HepG2 (cell line): ENCODE data around the gene TIPIN. TPM values are rescaled to one million over a fixed set of nuclear protein-coding genes. Genes with fewer than 3 reads are reported as not detected.

ENCODE experiments used
- ATAC-seq: fragments of 200-7000 bp; cut with Tn5 transposase; 3 replicates; pipeline ENCODE4 v1.9.1; 2020; ENCODE audit warnings: mild to moderate bottlenecking, moderate library complexity
- BruUV-seq: library from RNA; stranded (reverse); fragments of 400-500 nt; replicated peaks from 2 replicates; lab custom pipeline; 2021; lab: Mats Ljungman, UMichigan
- CTCF ChIA-PET: fragments of 300-600 bp; formaldehyde crosslinking; extraction: SDS; loops from one replicate; lab custom pipeline; 2021; ENCODE audit warnings: low total read pairs, inconsistent platforms, low intra/inter-chr PET ratio; lab: Yijun Ruan, JAX
- POLR2A ChIA-PET: fragments of 350-600 bp; sonication (Branson Sonifier 250); formaldehyde crosslinking; loops from one replicate; lab custom pipeline; 2020; ENCODE audit warnings: antibody characterized with exemption, inconsistent platforms; lab: Yijun Ruan, JAX
- DNase-seq: peaks from one replicate; pipeline ENCODE4 v3.0.0-alpha.2; 2015; ENCODE audit warnings: low spot score
- FAIRE-seq: peaks from 3 replicates; lab custom pipeline; 2011; peaks lifted over from hg19 to GRCh38; lab: Jason Lieb, UNC
- H2AFZ ChIP-seq: one replicate; pipeline ENCODE4 v1.6.1; 2011; ENCODE audit warnings: low read length, inconsistent platforms
- H3K27ac ChIP-seq: fragments of 300-600 bp; 3 replicates; pipeline ENCODE4 v1.8.0; 2011; ENCODE audit warnings: mixed run types, mild to moderate bottlenecking, mixed read lengths, low read length, inconsistent platforms; ENCODE audit not compliant: insufficient read depth; ENCODE audit errors: extremely low read length
- H3K27me3 ChIP-seq, 2 experiments: fragments of 200-600 bp in 1 of 2; 2 replicates in 1 of 2; 3 replicates in 1 of 2; pipeline versions ENCODE4 v1.6.0 to v1.8.0; 2011; ENCODE audit warnings: low read length in 2 of 2, mild to moderate bottlenecking in 2 of 2, moderate library complexity in 2 of 2, inconsistent platforms in 1 of 2; ENCODE audit not compliant: insufficient read depth in 2 of 2, control insufficient read depth in 1 of 2
- H3K36me3 ChIP-seq, 2 experiments: fragments of 200-600 bp in 1 of 2; replicated peaks in 1 of 2; 2 replicates in 1 of 2; 3 replicates in 1 of 2; pipeline versions ENCODE4 v1.5.1 to v1.8.0; 2011; ENCODE audit warnings: low read length in 2 of 2, inconsistent platforms in 1 of 2; ENCODE audit not compliant: insufficient read depth in 2 of 2, control insufficient read depth in 1 of 2
- H3K4me1 ChIP-seq: 2 replicates; pipeline ENCODE4 v1.5.1; 2012; ENCODE audit warnings: low read length, inconsistent platforms; ENCODE audit not compliant: insufficient read depth
- H3K4me2 ChIP-seq: 2 replicates; pipeline ENCODE4 v1.6.0; 2011; ENCODE audit warnings: low read depth, low read length, inconsistent platforms
- H3K4me3 ChIP-seq, 3 experiments: fragments of 200-600 bp in 1 of 3; sonication (generic), shearing (Covaris generic) in 1 of 3; replicated peaks in 1 of 3; 2 replicates each; pipeline ENCODE4 v1.5.1; 2011 to 2016; ENCODE audit warnings: low read length in 3 of 3, inconsistent platforms in 2 of 3, low read depth in 2 of 3, mild to moderate bottlenecking in 2 of 3, control low read depth in 1 of 3, mixed read lengths in 1 of 3; ENCODE audit not compliant: insufficient read depth in 1 of 3
- H3K79me2 ChIP-seq: one replicate; pipeline ENCODE4 v1.6.1; 2011; ENCODE audit warnings: low read length, inconsistent platforms; ENCODE audit not compliant: insufficient read depth
- H3K9ac ChIP-seq: 2 replicates; pipeline ENCODE4 v1.6.0; 2011; ENCODE audit warnings: mild to moderate bottlenecking, low read depth, low read length, inconsistent platforms; ENCODE audit not compliant: insufficient read depth
- H3K9me3 ChIP-seq: 2 replicates; pipeline ENCODE4 v1.5.1; 2012; ENCODE audit warnings: mild to moderate bottlenecking, low read length
- H4K20me1 ChIP-seq: 2 replicates; pipeline ENCODE4 v1.6.0; 2011; ENCODE audit warnings: inconsistent platforms, mild to moderate bottlenecking, low read length, moderate library complexity; ENCODE audit not compliant: insufficient read depth
- CEBPB ChIP-seq: IDR thresholded peaks from 2 replicates; pipeline ENCODE4 v1.6.1; 2011; ENCODE audit warnings: low read depth, low read length, improper control_type of control experiment, borderline replicate concordance
- MED1 ChIP-seq: sonication (generic); formaldehyde crosslinking; IDR thresholded peaks from 2 replicates; pipeline ENCODE4 v1.4.0; 2020; ENCODE audit warnings: missing genetic modification reagents
- PHF21A ChIP-seq: sonication (generic); formaldehyde crosslinking; IDR thresholded peaks from 2 replicates; pipeline ENCODE4 v1.5.0; 2020; ENCODE audit warnings: mild to moderate bottlenecking, missing genetic modification reagents
- PITX1 ChIP-seq: sonication (generic); formaldehyde crosslinking; IDR thresholded peaks from 2 replicates; pipeline ENCODE4 v1.5.1; 2020; ENCODE audit warnings: mild to moderate bottlenecking, missing genetic modification reagents
- ZNF121 ChIP-seq: sonication (generic); formaldehyde crosslinking; IDR thresholded peaks from 2 replicates; pipeline ENCODE4 v1.5.0; 2020; ENCODE audit warnings: mild to moderate bottlenecking, missing genetic modification reagents
- ZNF282 ChIP-seq: fragments of 450-650 bp; IDR thresholded peaks from 2 replicates; pipeline ENCODE4 v1.6.1; 2018; ENCODE audit not compliant: partially characterized antibody
- ZNF354B ChIP-seq: sonication (generic); formaldehyde crosslinking; IDR thresholded peaks from 2 replicates; pipeline ENCODE4 v1.8.0; 2022; ENCODE audit warnings: mild to moderate bottlenecking, missing genetic modification reagents
- ZZZ3 ChIP-seq: sonication (generic); formaldehyde crosslinking; IDR thresholded peaks from 2 replicates; pipeline ENCODE4 v1.4.0; 2020; ENCODE audit warnings: missing genetic modification reagents, mild to moderate bottlenecking, borderline replicate concordance
- WGBS: methylation state at CpG from one replicate; pipeline ENCODE4 v1.1.6; 2017; ENCODE audit warnings: low lambda C conversion rate; 5-methylcytosine and 5-hydroxymethylcytosine counted together
- in situ Hi-C: cut with HindIII; loops from 2 replicates; pipeline ENCODE4 v1.10.0; 2017; ENCODE audit warnings: low pct_unique_long_range_greater_than_20kb; ENCODE audit not compliant: extremely low pct_ligation_motif_present
- intact Hi-C: fragments of 100-400 bp; cut with micrococcal nuclease; formaldehyde crosslinking; loops from one replicate; pipeline ENCODE4 v1.10.0; 2022; ENCODE audit not compliant: unreplicated experiment
- polyA plus RNA-seq, 8 experiments: library from polyadenylated mRNA; depleted of rRNA in 3 of 8; stranded (reverse) in 7 of 8; unstranded in 1 of 8; fragments of >200 nt; fragmentation: Illumina TruSeq in 4 of 8; extraction: Trizol in 4 of 8; gene quantifications; 2 replicates each; pipeline versions ENCODE4 v1.2.1 to v1.2.3, GENCODE V29; 2011 to 2016; ENCODE audit warnings: low read depth in 4 of 8, missing spikeins in 1 of 8, mixed read lengths in 1 of 8; ENCODE audit not compliant: insufficient read depth in 1 of 8
- total RNA-seq, 5 experiments: library from RNA; depleted of rRNA; stranded (reverse); fragments of >200 nt; fragmentation: Illumina TruSeq; extraction: Trizol; gene quantifications; 2 replicates each; pipeline ENCODE4 v1.2.3, GENCODE V29; 2016; ENCODE audit warnings: low read depth in 1 of 5
- TF ChIP-seq, protein P1 (sequence below): IDR thresholded peaks from 2 replicates; pipeline ENCODE4 v1.6.1; 2016; ENCODE audit warnings: missing compliant biosample characterization, missing genetic modification reagents, borderline replicate concordance

TIPIN gene
- total and polyA plus RNA-seq, 2 of the 13 experiments (the other 11 are each of a cell fraction or from before 2014, with no cell fraction given): 2.7 to 28.6 TPM

DNA sequence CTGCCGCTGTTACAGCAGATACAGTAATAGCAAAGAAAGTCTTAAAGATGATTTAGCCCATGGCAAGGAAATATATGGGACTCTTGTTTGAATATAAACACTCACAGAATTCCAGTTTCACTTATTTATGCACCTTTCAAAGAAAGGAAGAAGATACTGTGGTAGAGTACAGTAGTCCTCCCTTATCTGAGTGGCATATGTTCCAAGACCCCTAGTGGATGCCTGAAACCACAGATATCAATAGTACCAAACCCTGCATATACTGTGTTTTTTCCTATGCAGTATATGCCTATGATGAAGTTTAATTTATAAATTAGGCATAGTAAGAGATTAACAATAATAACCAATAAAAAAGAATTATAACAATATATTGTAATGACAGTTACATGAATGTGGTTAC lies 38.4 kb upstream of the TIPIN start:
- ChIA-PET POLR2A (no interaction called here), CTCF (no interaction called here)
- Histone ChIP-seq H3K9ac (no peak overlapping the region), H3K36me3 (peaks cover 5 to 30% of the 10 kb centered on the region in 2 experiments; a peak in 4 of 5 replicates), H3K27me3 (no peaks in the 10 kb centered on the region), H3K9me3 (no peaks in the 10 kb centered on the region), H3K4me2 (no peak overlapping the region), H3K4me3 (no peak overlapping the region), H4K20me1 (peaks cover 27% of the 10 kb centered on the region), H3K79me2 (peaks cover 79% of the 10 kb centered on the region), H3K27ac (no peak overlapping the region), H3K4me1 (peaks cover 31% of the 10 kb centered on the region), H2AFZ (no peak overlapping the region)
- 100% methylated on average over 1 of the region's 1 CpG for WGBS
- no TSS peak for BruUV-seq
- DNase-seq (no peak), ATAC-seq (peak; percentile 48; the same call in 1 of the 3 replicates), FAIRE-seq (no peak)
- TF ChIP-seq MED1 (CRISPR knock-in tag) (no peak), PITX1 (no peak), ZNF354B (CRISPR knock-in tag) (no peak), ZNF282 (no peak), PHF21A (CRISPR knock-in tag) (no peak), CEBPB (no peak)
- TF ChIP-seq, protein P1, sequence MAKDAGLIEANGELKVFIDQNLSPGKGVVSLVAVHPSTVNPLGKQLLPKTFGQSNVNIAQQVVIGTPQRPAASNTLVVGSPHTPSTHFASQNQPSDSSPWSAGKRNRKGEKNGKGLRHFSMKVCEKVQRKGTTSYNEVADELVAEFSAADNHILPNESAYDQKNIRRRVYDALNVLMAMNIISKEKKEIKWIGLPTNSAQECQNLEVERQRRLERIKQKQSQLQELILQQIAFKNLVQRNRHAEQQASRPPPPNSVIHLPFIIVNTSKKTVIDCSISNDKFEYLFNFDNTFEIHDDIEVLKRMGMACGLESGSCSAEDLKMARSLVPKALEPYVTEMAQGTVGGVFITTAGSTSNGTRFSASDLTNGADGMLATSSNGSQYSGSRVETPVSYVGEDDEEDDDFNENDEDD (CRISPR knock-in tag): no peak
- intact Hi-C loops: no loop called here
- in situ Hi-C loops: loop anchor here (25.0 kb wide), 1 partner anchor 92 kb away; the partner anchor contains the start of gene SNAPC5

DNA sequence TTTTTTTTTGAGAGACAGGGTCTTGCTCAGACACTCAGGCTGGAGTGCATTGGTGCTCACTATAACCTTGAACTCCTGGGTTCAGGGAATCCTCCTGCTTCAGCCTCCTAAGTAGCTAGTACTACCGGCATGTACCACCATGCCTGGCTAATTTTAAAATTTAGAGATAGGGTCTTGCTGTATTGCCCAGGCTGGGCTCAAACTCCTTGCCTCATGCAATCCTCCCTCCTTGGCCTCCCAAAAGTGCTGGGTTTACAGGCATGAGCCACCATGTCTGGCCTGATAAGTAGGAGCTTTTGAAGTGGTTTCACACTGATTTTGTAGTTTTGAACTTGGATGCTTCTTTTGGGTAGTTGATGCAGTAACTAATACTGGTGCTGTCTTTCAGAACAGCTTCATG lies 38.0 kb upstream of the TIPIN start:
- no peaks in the 10 kb centered on the region for H3K9me3 ChIP-seq
- BruUV-seq: no TSS peak
- peaks cover 31% of the 10 kb centered on the region for H4K20me1 ChIP-seq
- WGBS: 67% methylated on average over 1 of the region's 1 CpG
- TF ChIP-seq ZZZ3: no peak
- TF ChIP-seq ZNF121: peak; percentile 87; the same call in 1 of the 2 replicates
- intact Hi-C loops: no loop called here
- H3K27ac ChIP-seq: no peak overlapping the region
- DNase-seq (no peak), ATAC-seq (no peak), FAIRE-seq (no peak)
- ChIA-PET POLR2A (no interaction called here), CTCF (no interaction called here)
- H3K27me3 ChIP-seq: no peaks in the 10 kb centered on the region
- H3K4me2 ChIP-seq: no peak overlapping the region
- no peak overlapping the region for H3K9ac ChIP-seq
- no peak overlapping the region for H2AFZ ChIP-seq
- peaks cover 83% of the 10 kb centered on the region for H3K79me2 ChIP-seq
- in situ Hi-C loops: loop anchor here (25.0 kb wide), 1 partner anchor 93 kb away; the partner anchor contains the start of gene SNAPC5
- peaks cover 35% of the 10 kb centered on the region for H3K4me1 ChIP-seq
- H3K4me3 ChIP-seq: no peak overlapping the region
- H3K36me3 ChIP-seq: peaks cover 4 to 33% of the 10 kb centered on the region in 2 experiments; a peak in 4 of 5 replicates
